ENCODE results near the gene ZNF736. TPM values are rescaled to one million over a fixed set of nuclear protein-coding genes. Genes with fewer than 3 reads are reported as not detected.

Gene ZNF736
- total and polyA plus RNA-seq, 2 of the 8 experiments (the other 6 are each of a cell fraction or from before 2014, with no cell fraction given), result not detected

DNA sequence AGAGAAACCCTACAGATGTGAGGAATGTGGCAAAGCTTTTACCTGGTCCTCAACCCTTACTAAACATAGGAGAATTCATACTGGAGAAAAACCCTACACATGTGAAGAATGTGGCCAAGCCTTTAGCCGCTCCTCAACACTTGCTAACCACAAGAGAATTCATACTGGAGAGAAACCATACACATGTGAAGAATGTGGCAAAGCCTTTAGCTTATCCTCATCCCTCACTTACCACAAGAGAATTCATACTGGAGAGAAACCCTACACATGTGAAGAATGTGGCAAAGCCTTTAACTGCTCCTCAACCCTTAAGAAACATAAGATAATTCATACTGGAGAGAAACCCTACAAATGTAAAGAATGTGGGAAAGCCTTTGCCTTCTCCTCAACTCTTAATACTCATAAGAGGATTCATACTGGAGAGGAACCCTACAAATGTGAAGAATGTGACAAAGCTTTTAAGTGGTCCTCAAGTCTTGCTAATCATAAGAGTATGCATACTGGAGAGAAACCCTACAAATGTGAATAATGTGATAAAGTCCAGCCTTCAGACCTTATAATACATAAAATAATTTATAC lies 47.3 kb upstream of the ZNF736 start:
- H3K27me3 ChIP-seq (replicated peaks in 1 of 4; ENCODE audit: control insufficient read depth in 3 of 4, extremely low read depth in 1 of 4, insufficient read depth in 3 of 4, low read length in 3 of 4), result no peaks in the 10 kb centered on the region
- peak; percentile 94 for TF ChIP-seq ZNF274 (IDR thresholded peaks at IDR 0.05; ENCODE audit: borderline replicate concordance, extremely low read depth, low read length)
- TF ChIP-seq, protein P1, sequence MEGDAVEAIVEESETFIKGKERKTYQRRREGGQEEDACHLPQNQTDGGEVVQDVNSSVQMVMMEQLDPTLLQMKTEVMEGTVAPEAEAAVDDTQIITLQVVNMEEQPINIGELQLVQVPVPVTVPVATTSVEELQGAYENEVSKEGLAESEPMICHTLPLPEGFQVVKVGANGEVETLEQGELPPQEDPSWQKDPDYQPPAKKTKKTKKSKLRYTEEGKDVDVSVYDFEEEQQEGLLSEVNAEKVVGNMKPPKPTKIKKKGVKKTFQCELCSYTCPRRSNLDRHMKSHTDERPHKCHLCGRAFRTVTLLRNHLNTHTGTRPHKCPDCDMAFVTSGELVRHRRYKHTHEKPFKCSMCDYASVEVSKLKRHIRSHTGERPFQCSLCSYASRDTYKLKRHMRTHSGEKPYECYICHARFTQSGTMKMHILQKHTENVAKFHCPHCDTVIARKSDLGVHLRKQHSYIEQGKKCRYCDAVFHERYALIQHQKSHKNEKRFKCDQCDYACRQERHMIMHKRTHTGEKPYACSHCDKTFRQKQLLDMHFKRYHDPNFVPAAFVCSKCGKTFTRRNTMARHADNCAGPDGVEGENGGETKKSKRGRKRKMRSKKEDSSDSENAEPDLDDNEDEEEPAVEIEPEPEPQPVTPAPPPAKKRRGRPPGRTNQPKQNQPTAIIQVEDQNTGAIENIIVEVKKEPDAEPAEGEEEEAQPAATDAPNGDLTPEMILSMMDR (IDR thresholded peaks at IDR 0.05; ENCODE audit: control extremely low read depth in 1 of 3, insufficient read depth in 1 of 3, low read depth in 1 of 3, low read length in 3 of 3), result no peak
- H4K5ac ChIP-seq (ENCODE audit: insufficient read length, low read depth, low read length), result no peak overlapping the region
- no peak overlapping the region for H3K9ac ChIP-seq (replicated peaks in 1 of 4; ENCODE audit: extremely low read depth in 1 of 4, low read depth in 3 of 4, low read length in 3 of 4)
- no peak overlapping the region for H2AK5ac ChIP-seq (ENCODE audit: low read depth, low read length)
- no peaks in the 10 kb centered on the region for H4K20me1 ChIP-seq (replicated peaks in 1 of 2; ENCODE audit: control insufficient read depth in 1 of 2, insufficient read depth in 2 of 2, low read length in 2 of 2)
- ChIA-PET POLR2A (ENCODE audit: partially characterized antibody) (no interaction called here), CTCF (ENCODE audit: partially characterized antibody) (no interaction called here)
- H3K56ac ChIP-seq (replicated peaks; ENCODE audit: insufficient read length, low read depth, low read length), result no peak overlapping the region
- FAIRE-seq, result no peak
- H2BK15ac ChIP-seq (ENCODE audit: low read length), result no peak overlapping the region
- no peak overlapping the region for H2BK12ac ChIP-seq (ENCODE audit: low read depth, low read length)
- H4K91ac ChIP-seq (replicated peaks; ENCODE audit: insufficient read length, low read length), result no peak overlapping the region
- H3K4ac ChIP-seq (replicated peaks; ENCODE audit: insufficient read length, low read depth, low read length), result no peak overlapping the region
- H3K4me3 ChIP-seq (ENCODE audit: extremely low read depth in 1 of 4, insufficient read depth in 2 of 4, low read depth in 3 of 4, low read length in 4 of 4), result no peak overlapping the region
- H3K23me2 ChIP-seq (ENCODE audit: low read depth, low read length), result no peaks in the 10 kb centered on the region
- no peak overlapping the region for H2BK5ac ChIP-seq (ENCODE audit: low read depth, low read length)
- no peak overlapping the region for H2BK20ac ChIP-seq (ENCODE audit: low read length)
- no peaks in the 10 kb centered on the region for H3K4me1 ChIP-seq (replicated peaks in 1 of 4; ENCODE audit: control insufficient read depth in 3 of 4, insufficient read depth in 4 of 4, low read length in 3 of 4)
- H3K36me3 ChIP-seq (ENCODE audit: control insufficient read depth in 2 of 4, insufficient read depth in 4 of 4, low read length in 3 of 4), result 0 out of 8 replicates have a peak, but pooled peaks cover 0 to 2% (median 0%) of the 10 kb centered on the region in 4 experiments
- no peaks in the 10 kb centered on the region for H3K79me1 ChIP-seq (ENCODE audit: low read depth, low read length)
- DNase-seq (ENCODE audit: low read depth in 1 of 2, low spot score in 2 of 2), result no peak
- H3K14ac ChIP-seq (ENCODE audit: insufficient read length), result no peak overlapping the region
- no peak overlapping the region for H4K8ac ChIP-seq (ENCODE audit: extremely low read depth, insufficient read depth, low read length)
- WGBS, 2 experiments (ENCODE audit: extremely low coverage in 1 of 2, insufficient coverage in 1 of 2, insufficient read length in 1 of 2, insufficient replicate concordance in 2 of 2, low coverage in 1 of 2, low lambda C conversion rate in 2 of 2, missing lambda C conversion rate in 1 of 2), result 86% methylated on average over 1 of the region's 1 CpG; no CpG with 5 or more reads in 1 of the 2 experiments
- no peak overlapping the region for H2AFZ ChIP-seq (ENCODE audit: low read length)
- H2BK120ac ChIP-seq (replicated peaks; ENCODE audit: low read depth, low read length), result no peak overlapping the region
- no peak overlapping the region for H3K27ac ChIP-seq (ENCODE audit: low read depth, low read length)
- no peak overlapping the region for H3K4me2 ChIP-seq (ENCODE audit: insufficient read depth in 1 of 2, low read depth in 2 of 2, low read length in 2 of 2)
- no peak overlapping the region for H3K18ac ChIP-seq (ENCODE audit: extremely low read depth, low read length)
- no peaks in the 10 kb centered on the region for H3K79me2 ChIP-seq (ENCODE audit: control insufficient read depth in 1 of 2, insufficient read depth in 2 of 2, low read length in 2 of 2)
- no peak overlapping the region for H3K23ac ChIP-seq (ENCODE audit: insufficient read length)
- peaks cover 28 to 52% of the 10 kb centered on the region in 2 experiments; a peak in 3 of 4 replicates for H3K9me3 ChIP-seq (ENCODE audit: insufficient read depth in 2 of 2, low read depth in 1 of 2, low read length in 1 of 2)

Data from H1 (cell line).